NOMO-1 (cell line): ENCODE data around the gene CD180.

ENCODE experiments used
- DNase-seq, 2 experiments: peaks; one replicate each; lab custom pipeline; 2025; ENCODE audit not compliant: unreplicated experiment in 2 of 2; lab: John Stamatoyannopoulos, UW

Gene CD180

GRCh38 chr5:67196537-67197059 lies at the start of gene CD180:
Gene CD180, minus strand, starts transcription at chr5:67196799. Its CDS starts 158 bp downstream, at chr5:67196641.
- peak in 1 of 2 experiments; percentile 34 for DNase-seq

DNA sequence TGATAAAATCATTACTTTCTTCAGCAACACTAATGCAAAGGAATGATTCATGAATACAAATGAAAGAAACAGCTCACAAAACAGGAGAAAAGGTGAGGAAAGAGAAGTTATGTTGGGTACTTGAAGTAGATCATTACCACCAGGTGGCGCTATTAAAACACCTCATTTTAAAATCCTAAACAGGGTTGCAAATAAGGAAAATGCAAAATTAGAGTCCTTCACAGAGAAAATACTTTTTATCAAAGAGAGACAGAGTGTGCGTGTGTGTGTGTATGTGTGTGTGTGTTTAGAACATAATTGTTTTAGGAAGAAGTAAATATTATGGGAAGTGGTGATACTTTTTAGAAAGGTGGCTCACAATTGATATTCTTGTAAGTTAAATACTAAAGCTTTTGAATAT lies 49.5 kb upstream of the CD180 start:
- peak; percentile 64 to 65 for DNase-seq

DNA sequence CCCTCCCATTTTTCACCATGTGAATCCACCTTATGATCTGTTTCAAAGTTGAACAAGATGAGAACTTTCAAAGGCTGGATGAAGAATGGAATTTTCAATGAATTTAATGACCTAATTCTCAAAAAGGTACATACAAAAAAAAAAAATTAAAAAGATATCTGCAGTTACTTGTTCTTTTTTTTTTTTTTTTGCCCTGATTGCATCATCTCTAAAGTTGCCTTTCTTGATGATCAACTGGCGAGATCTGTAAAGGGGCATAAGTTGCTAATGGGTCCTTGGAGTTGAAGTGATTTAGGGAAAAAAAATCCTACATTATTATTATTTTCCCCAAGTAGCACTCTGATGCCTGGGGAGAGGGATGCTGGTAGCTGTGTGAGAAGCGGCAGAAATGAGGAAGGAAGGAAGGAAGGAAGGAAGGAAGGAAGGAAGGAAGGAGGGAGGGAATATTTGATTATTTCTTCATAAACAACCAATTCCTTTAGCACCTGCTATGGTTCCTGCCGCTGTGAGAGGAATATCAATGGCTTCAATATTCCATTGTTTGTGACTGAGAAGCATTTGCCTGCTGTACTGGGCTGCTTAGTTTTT lies 48.8 kb upstream of the CD180 start:
- no peak for DNase-seq

- DNase-seq = no peak
Measured at GRCh38 chr5:67244345-67244793, 47.8 kb upstream of the CD180 start.

- no peak for DNase-seq
Measured at GRCh38 chr5:67243944-67244343, 47.3 kb upstream of the CD180 start.

DNA sequence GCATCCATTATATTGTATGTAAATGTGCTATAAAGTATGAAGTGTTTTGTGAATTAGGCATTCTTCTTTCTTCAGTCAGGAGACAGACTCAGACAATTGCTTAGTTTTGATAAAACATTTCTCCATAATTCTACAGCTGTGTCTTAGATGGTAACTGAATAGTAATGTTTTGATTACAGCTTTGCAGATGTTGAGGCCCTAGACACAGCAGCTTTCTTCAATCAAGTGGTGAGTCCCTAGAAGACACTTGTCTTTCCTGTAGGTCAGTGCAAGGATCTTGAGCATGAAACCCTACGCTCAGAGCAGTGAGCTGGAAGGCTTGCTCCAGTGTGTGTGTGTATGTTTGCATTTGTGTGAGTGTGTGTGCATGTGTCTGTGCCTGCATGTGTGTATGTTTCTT lies 46.8 kb upstream of the CD180 start:
- no peak for DNase-seq

DNA sequence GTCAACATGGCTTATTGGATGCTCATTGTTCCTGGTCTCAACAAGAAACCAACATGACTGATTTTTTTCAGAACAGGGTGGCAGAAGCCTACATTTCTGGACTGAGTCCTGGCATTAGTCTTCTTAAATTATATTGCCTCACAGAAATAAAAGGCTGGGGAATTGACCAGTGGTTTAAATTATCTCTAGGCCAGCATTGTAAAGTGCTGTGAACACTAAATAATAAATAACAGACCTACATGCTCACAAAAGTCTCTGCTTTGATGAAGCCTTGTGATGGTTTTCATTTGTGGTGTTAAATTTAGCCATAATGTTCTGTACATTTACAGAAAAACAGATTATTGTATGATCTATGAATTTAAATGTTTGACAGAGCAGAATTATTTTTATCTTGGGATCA lies 44.7 kb upstream of the CD180 start:
- no peak for DNase-seq

DNA sequence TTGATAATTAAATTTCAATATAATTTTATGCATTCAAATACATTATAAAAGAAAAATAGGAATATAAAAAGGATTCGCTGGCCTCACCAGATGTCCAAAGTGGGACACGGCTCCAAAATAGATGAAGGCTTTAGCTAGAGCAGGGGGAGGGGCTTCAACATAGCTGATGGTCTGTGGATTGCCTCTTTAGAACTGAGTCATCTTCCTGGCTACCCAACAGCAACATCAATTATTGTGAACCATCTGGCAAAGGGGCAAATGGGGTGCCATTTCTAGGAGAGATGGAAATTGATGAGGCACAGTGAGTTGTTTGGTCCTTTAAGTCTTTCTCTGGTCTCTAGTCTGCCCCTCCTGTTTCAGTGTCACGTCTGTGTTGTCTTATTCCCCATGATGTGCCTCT lies 44.2 kb upstream of the CD180 start:
- DNase-seq = no peak

DNA sequence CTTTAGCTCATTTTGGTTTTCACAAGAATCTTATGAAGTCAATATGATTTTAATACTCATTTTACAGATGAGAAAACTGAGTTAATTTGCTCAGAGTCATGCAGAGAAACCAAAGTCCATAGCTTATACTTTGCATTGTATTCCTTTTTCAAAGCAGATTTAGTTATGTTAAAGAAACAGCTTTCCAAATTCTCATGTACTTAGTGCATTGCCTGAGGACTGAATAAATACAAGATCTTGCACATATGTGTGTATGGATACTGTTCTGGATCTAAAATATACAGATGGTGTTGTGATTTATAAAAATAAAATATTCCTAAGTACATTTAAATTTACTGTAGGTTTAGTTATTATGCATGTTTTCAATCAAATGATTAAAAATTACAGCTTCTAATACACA lies 43.5 kb upstream of the CD180 start:
- no peak for DNase-seq

GRCh38 chr5:67238191-67238590 lies 41.6 kb upstream of the CD180 start:
- DNase-seq = no peak

GRCh38 chr5:67235399-67236110 lies 39.0 kb upstream of the CD180 start:
- no peak for DNase-seq

GRCh38 chr5:67234671-67235176 lies 38.1 kb upstream of the CD180 start:
- DNase-seq = no peak

DNA sequence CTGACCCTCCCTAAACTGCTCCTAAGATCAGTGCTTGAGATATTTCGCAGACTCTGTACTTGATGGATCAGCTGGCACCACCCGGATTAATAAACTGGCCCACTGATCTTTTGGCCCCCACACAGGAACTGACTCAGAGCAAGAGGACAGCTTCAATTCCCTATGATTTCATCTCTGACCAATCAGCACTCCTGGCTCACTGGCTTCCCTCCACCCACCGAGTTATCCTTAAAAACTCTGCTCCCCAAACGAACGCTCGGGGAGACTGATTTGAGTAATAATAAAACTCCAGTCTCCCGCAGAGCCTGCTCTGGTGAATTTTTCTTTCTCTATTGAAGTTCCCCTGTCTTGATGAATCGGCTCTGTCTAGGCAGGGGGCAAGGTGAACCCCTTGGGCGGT lies 36.5 kb upstream of the CD180 start:
- no peak for DNase-seq

DNA sequence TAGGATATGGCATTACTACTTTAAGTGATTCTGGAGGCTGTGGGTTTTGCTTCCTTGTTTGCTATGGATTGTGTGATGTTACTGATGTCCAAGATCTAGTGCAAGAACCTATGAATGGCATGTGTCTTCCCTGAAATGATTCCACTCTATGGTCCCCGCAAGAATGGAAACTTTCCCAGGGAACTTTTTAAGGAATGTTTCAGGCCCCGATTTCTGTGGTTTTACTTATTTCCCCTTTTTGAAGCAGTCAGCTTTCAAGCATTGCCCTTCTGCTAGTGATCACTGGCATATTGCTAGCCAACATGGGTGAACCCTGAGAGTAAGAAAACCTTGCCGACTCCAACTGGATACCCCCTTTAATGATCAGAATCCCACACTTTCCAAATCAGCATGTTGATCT lies 26.6 kb upstream of the CD180 start:
- DNase-seq = peak in 1 of 2 experiments; percentile 27

- peak in 1 of 2 experiments; percentile 80 for DNase-seq
Measured at GRCh38 chr5:67222243-67223025, 25.8 kb upstream of the CD180 start.

DNA sequence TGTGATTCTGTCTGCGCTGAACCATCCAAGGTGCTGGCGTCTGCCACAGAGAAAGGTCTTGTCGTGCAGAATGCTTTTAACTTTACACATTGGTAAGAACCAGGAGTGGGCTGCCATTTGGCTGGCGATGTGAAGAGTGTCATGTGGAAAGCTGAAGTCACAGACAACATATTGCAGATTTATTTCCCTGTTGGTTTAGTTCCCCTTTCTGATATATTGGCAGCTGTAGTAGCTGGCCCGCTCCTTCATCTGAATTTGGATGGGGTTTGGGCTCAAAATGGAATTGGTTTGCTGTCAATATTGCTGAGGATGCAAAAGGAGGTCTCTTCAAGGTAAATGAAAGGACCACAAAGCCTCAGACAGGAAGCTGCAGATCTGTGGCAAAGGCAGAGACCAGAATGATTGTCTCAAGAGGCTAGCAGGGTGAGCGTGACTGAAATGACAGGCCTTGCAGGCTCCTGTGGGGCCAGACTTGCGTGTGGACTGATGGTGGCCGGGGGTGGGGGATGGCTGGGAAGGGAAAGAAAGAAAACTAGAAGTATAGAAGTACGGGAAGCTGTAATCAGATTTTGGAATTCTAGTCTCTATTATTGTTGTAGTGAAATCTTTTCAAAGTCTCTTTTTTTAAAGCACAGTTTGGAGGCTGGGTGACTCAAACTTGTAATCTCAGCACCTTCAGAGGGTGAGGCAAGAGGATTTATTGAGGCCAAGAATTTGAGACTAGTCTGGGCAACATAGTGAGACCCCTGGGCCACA lies 25.1 kb upstream of the CD180 start:
- peak; percentile 48 to 70 for DNase-seq

DNA sequence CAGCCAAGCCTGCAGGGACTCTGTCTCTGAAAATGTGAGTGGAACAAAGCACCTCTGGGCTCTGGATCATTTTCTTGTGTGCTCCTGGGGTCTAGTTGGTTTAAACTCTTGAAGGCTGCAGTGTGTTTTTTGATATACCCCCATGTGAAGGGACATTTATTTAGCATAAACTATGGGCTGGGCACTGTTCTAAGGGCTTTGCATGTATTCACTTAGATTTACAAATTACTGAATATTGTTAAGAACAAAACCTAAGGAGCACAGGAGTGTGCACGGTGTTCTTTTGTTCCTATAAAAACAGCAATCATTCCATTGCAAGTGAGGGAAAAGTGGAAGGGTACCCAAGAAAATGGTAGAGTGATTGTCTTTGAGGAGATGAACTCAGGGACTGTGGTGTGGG lies 20.0 kb upstream of the CD180 start:
- no peak for DNase-seq

GRCh38 chr5:67215519-67216471 lies 19.2 kb upstream of the CD180 start:
- DNase-seq = peak; percentile 80 to 95

GRCh38 chr5:67214707-67215447 lies 18.3 kb upstream of the CD180 start:
- no peak for DNase-seq
